HG03135 (cell line): ENCODE measurements around the gene SPRED1.

Source experiments
- ATAC-seq: cut with Tn5 transposase; IDR thresholded peaks from one replicate; pipeline ENCODE4 v1.9.1; 2021; ENCODE audit warnings: mild to moderate bottlenecking, moderate library complexity; ENCODE audit not compliant: unreplicated experiment

Gene SPRED1

GRCh38 chr15:38344351-38344750 is 91.7 kb downstream of the SPRED1 start:
- ATAC-seq: no peak

GRCh38 chr15:38349251-38349650 is 96.6 kb downstream of the SPRED1 start:
- no peak for ATAC-seq

GRCh38 chr15:38351466-38351865 is 98.8 kb downstream of the SPRED1 start:
- no peak for ATAC-seq

- ATAC-seq: no peak
These were observed 101.8 kb downstream of the SPRED1 start for GRCh38 chr15:38354315-38354929.

GRCh38 chr15:38362355-38362754 is 109.7 kb downstream of the SPRED1 start:
- no peak for ATAC-seq

GRCh38 chr15:38367476-38367875 is 114.8 kb downstream of the SPRED1 start:
- ATAC-seq: no peak

GRCh38 chr15:38369936-38370478 is 117.4 kb downstream of the SPRED1 start:
- ATAC-seq: no peak

- no peak for ATAC-seq
These were observed 120.4 kb downstream of the SPRED1 start for GRCh38 chr15:38373016-38373415.

GRCh38 chr15:38374029-38374428 is 121.4 kb downstream of the SPRED1 start:
- no peak for ATAC-seq

GRCh38 chr15:38374556-38374955 is 121.9 kb downstream of the SPRED1 start:
- ATAC-seq: no peak

- no peak for ATAC-seq
These were observed 123.4 kb downstream of the SPRED1 start for GRCh38 chr15:38376081-38376480.

GRCh38 chr15:38377636-38378035 is 125.0 kb downstream of the SPRED1 start:
- ATAC-seq: no peak

- ATAC-seq: no peak
These were observed 125.5 kb downstream of the SPRED1 start for GRCh38 chr15:38378161-38378560.

GRCh38 chr15:38389924-38390542 is 137.4 kb downstream of the SPRED1 start:
- no peak for ATAC-seq

- ATAC-seq: no peak
These were observed 138.6 kb downstream of the SPRED1 start for GRCh38 chr15:38391191-38391590.

- ATAC-seq: no peak
These were observed 145.5 kb downstream of the SPRED1 start for GRCh38 chr15:38398134-38398533.

- ATAC-seq: no peak
These were observed 148.5 kb downstream of the SPRED1 start for GRCh38 chr15:38401106-38401505.

GRCh38 chr15:38401701-38402100 is 149.1 kb downstream of the SPRED1 start:
- no peak for ATAC-seq

GRCh38 chr15:38406436-38406835 is 153.8 kb downstream of the SPRED1 start:
- ATAC-seq: no peak
